GM12872 (cell line): ENCODE measurements around the gene LDAH.

Experiments
- TF ChIP-seq, protein P1 (sequence below): IDR thresholded peaks from 3 replicates; pipeline ENCODE4 v1.5.1; 2011; ENCODE audit warnings: low read depth, mild to moderate bottlenecking, low read length, moderate library complexity; ENCODE audit not compliant: insufficient read depth

LDAH gene

GRCh38 chr2:20755132-20755800 lies 67.6 kb downstream of the LDAH start:
- TF ChIP-seq, protein P1, sequence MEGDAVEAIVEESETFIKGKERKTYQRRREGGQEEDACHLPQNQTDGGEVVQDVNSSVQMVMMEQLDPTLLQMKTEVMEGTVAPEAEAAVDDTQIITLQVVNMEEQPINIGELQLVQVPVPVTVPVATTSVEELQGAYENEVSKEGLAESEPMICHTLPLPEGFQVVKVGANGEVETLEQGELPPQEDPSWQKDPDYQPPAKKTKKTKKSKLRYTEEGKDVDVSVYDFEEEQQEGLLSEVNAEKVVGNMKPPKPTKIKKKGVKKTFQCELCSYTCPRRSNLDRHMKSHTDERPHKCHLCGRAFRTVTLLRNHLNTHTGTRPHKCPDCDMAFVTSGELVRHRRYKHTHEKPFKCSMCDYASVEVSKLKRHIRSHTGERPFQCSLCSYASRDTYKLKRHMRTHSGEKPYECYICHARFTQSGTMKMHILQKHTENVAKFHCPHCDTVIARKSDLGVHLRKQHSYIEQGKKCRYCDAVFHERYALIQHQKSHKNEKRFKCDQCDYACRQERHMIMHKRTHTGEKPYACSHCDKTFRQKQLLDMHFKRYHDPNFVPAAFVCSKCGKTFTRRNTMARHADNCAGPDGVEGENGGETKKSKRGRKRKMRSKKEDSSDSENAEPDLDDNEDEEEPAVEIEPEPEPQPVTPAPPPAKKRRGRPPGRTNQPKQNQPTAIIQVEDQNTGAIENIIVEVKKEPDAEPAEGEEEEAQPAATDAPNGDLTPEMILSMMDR: no peak

- TF ChIP-seq, protein P1: no peak
Measured at GRCh38 chr2:20752293-20752692, 70.6 kb downstream of the LDAH start.

GRCh38 chr2:20747317-20747716 lies 75.6 kb downstream of the LDAH start:
- TF ChIP-seq, protein P1: no peak

DNA sequence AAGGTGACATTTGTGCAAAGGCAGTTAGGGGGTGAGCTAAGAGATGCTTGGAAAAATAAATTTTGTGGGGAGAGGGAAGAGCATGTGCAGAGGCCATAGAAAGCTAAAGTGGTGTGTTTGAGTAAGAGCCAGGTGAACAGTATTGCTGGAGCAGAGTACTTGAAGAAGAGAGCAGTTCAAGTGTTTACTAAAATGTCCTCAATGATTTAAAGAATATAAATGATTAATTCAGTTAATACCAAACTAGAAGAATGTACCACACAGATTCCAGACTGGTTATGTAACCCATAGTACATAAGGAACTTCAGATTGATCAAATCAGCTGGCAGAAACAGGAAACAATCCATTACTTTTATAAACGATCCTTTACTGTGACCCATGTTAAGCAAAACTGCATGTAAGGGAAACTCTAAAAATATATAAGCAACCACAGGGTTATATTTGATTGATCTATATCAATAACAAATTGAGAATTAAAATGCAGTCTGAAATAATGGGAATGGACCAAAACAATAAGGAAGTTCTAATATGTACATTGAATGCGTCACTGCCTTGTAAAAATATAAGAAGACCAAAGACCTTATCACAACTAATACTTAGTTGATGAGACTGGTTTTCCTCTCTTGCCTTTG lies 76.9 kb downstream of the LDAH start:
- TF ChIP-seq, protein P1: no peak

DNA sequence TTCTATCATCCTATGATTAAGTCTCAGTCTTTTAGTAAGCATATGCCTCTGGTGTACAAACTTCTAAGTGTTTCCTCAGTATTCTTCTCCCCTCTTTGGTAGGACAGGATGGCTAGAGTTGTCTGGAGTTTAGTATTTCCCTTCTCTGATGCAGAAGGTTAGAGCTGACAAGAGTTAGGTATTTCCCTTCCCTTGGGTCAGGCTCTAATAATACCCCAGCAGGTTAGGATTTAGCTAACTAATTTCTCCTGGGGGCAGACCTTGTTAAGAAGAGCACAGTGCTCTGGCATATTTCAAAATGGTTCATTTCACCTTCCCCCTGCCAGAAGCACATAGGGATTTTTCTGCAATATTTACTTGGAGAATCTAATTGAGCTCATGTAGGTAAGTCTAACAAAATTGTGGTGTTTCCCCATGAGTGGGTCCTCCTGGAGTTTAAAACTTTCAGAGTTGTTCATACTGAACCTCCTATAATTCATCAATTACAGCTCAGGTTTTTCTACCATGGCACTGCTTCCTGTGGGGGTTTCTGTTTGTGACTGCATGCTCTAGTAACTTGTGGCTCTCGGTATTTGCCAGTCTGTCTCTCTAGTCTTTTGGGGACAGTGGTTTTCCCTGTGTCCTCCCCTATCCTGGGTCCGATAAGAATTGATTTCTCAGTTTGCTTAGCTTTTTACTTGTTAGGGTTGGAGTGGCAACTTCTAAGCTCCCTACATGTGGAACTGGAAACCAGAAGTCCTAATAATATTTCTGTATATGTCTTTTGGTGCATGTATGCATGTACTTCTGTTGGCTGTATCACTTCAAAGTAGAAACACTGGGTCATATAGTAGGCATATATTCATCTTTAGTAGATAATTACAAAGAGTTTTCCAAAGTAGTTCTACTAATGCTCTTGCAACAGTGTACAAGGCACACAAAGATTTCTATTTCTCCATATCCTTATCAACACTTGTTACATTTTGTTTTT lies 78.2 kb downstream of the LDAH start:
- TF ChIP-seq, protein P1: no peak

DNA sequence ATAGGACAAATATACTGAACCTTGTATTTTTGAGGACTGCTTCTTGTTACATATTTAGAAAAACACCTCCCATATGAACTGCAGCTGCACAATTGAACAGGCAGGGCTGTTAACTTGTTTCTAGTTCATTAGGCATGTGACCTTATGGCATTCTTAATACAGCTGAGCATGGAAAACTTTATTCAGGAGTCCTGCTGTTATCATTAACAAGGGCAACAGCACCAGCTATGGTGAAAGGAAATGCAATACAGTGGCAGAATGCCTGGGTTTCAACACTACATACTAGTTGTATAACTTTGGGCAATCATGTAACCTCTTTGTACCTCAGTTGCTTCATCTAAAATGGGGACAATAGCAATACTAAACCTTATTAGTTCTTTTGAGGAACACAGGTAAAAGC lies 84.1 kb downstream of the LDAH start:
- TF ChIP-seq, protein P1: no peak

DNA sequence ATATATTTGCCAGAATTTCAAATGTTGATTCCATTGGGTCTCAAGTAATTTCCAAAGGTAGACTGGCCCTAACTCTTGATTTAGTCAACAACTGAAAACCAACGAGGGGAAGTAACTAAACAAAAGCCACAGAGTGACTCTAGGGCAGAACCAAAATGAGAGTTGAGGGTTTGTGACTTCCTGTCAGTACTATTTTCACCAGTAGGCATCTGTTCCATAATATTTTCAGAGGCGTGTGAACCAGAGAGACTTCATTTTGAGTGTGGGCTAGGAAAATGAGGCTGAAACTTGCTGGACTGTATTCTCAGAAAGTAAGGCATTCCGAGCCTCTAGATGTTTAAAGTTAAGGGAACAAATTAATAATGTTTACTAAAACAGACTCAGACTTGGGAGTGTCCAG lies 85.4 kb downstream of the LDAH start:
- TF ChIP-seq, protein P1: no peak
